Esophagus muscularis mucosa (tissue), 3 donors: ENCODE data around the gene SUCLA2.

ENCODE experiments used
- CTCF ChIP-seq, 3 experiments: fragments of 200-600 bp in 2 of 3; fragments of 450-650 bp in 1 of 3; sonication (generic) in 2 of 3; IDR thresholded peaks; one replicate each; pipeline ENCODE4 v1.5.1; 2017 to 2019; ENCODE audit warnings: antibody characterized with exemption in 3 of 3, mild to moderate bottlenecking in 2 of 3, moderate library complexity in 1 of 3
- EP300 ChIP-seq: sonication (generic); formaldehyde crosslinking; IDR thresholded peaks from one replicate; pipeline ENCODE4 v1.6.1; 2017; ENCODE audit warnings: antibody characterized with exemption

- TF ChIP-seq EP300 (no peak), CTCF (IDR thresholded peaks at IDR 0.05) (no peak)
Observed at GRCh38 chr13:47898080-47898479, 103.0 kb downstream of the SUCLA2 start.
